Measurements from ENCODE around the gene TMED10.

The TMED10 gene

GRCh38 chr14:75109877-75110276, 66.5 kb downstream of the TMED10 start:
- no peak overlapping the region for H3K27ac Mint-ChIP-seq
- peaks cover 24% of the 10 kb centered on the region for H3K36me3 Mint-ChIP-seq
- H3K9me3 Mint-ChIP-seq (ENCODE audit: low read depth), result no peaks in the 10 kb centered on the region
- H3K4me3 Mint-ChIP-seq, result no peak overlapping the region
- no peaks in the 10 kb centered on the region for H3K27me3 Mint-ChIP-seq
- peaks cover 14% of the 10 kb centered on the region for H3K4me1 Mint-ChIP-seq (ENCODE audit: low read depth)

GRCh38 chr14:75107186-75107585, 69.2 kb downstream of the TMED10 start:
- H3K4me3 Mint-ChIP-seq, result no peak overlapping the region
- H3K9me3 Mint-ChIP-seq (ENCODE audit: low read depth), result no peaks in the 10 kb centered on the region
- no peak overlapping the region for H3K27ac Mint-ChIP-seq
- H3K27me3 Mint-ChIP-seq, result no peaks in the 10 kb centered on the region
- H3K36me3 Mint-ChIP-seq, result peaks cover 17% of the 10 kb centered on the region
- peaks cover 2% of the 10 kb centered on the region for H3K4me1 Mint-ChIP-seq (ENCODE audit: low read depth)

- Mint-ChIP-seq H3K4me3 (no peak overlapping the region), H3K27ac (peak overlapping the region; percentile 5), H3K36me3 (peaks cover 7% of the 10 kb centered on the region), H3K27me3 (no peaks in the 10 kb centered on the region), H3K4me1 (ENCODE audit: low read depth) (no peaks in the 10 kb centered on the region), H3K9me3 (ENCODE audit: low read depth) (no peaks in the 10 kb centered on the region)
These were observed 74.9 kb downstream of the TMED10 start for GRCh38 chr14:75101491-75101890.

- no peaks in the 10 kb centered on the region for H3K9me3 Mint-ChIP-seq (ENCODE audit: low read depth)
- H3K36me3 Mint-ChIP-seq, result peaks cover 6% of the 10 kb centered on the region
- H3K4me1 Mint-ChIP-seq (ENCODE audit: low read depth), result no peaks in the 10 kb centered on the region
- H3K4me3 Mint-ChIP-seq, result no peak overlapping the region
- no peak overlapping the region for H3K27ac Mint-ChIP-seq
- no peaks in the 10 kb centered on the region for H3K27me3 Mint-ChIP-seq
These were observed 77.7 kb downstream of the TMED10 start for GRCh38 chr14:75098682-75099081.

GRCh38 chr14:75098212-75098611, 78.2 kb downstream of the TMED10 start:
- Mint-ChIP-seq H3K4me1 (ENCODE audit: low read depth) (no peaks in the 10 kb centered on the region), H3K4me3 (no peak overlapping the region), H3K9me3 (ENCODE audit: low read depth) (no peaks in the 10 kb centered on the region), H3K27ac (no peak overlapping the region), H3K27me3 (no peaks in the 10 kb centered on the region), H3K36me3 (peaks cover 6% of the 10 kb centered on the region)

GRCh38 chr14:75096959-75097358, 79.5 kb downstream of the TMED10 start:
- H3K36me3 Mint-ChIP-seq, result peaks cover 6% of the 10 kb centered on the region
- no peak overlapping the region for H3K27ac Mint-ChIP-seq

GRCh38 chr14:75095690-75096089, 80.7 kb downstream of the TMED10 start:
- Mint-ChIP-seq H3K36me3 (peaks cover 5% of the 10 kb centered on the region), H3K4me3 (no peak overlapping the region), H3K9me3 (ENCODE audit: low read depth) (no peaks in the 10 kb centered on the region), H3K27ac (no peak overlapping the region), H3K4me1 (ENCODE audit: low read depth) (no peaks in the 10 kb centered on the region), H3K27me3 (no peaks in the 10 kb centered on the region)

More at GRCh38 chr14:75096959-75097358, 79.5 kb downstream of the TMED10 start:
- Mint-ChIP-seq H3K27me3 (no peaks in the 10 kb centered on the region), H3K4me3 (no peak overlapping the region), H3K4me1 (ENCODE audit: low read depth) (no peaks in the 10 kb centered on the region), H3K9me3 (ENCODE audit: low read depth) (no peaks in the 10 kb centered on the region)

- Mint-ChIP-seq H3K27ac (no peak overlapping the region), H3K4me1 (ENCODE audit: low read depth) (no peaks in the 10 kb centered on the region), H3K4me3 (no peak overlapping the region), H3K9me3 (ENCODE audit: low read depth) (no peaks in the 10 kb centered on the region), H3K36me3 (peaks cover 5% of the 10 kb centered on the region), H3K27me3 (no peaks in the 10 kb centered on the region)
These were observed 81.5 kb downstream of the TMED10 start for GRCh38 chr14:75094896-75095295.

GRCh38 chr14:75092698-75093097, 83.7 kb downstream of the TMED10 start:
- H3K27me3 Mint-ChIP-seq, result no peaks in the 10 kb centered on the region
- H3K9me3 Mint-ChIP-seq (ENCODE audit: low read depth), result no peaks in the 10 kb centered on the region
- H3K27ac Mint-ChIP-seq, result no peak overlapping the region
- no peak overlapping the region for H3K4me3 Mint-ChIP-seq
- peaks cover 5% of the 10 kb centered on the region for H3K36me3 Mint-ChIP-seq
- no peaks in the 10 kb centered on the region for H3K4me1 Mint-ChIP-seq (ENCODE audit: low read depth)

GRCh38 chr14:75091251-75091650, 85.2 kb downstream of the TMED10 start:
- Mint-ChIP-seq H3K27me3 (no peaks in the 10 kb centered on the region), H3K36me3 (peaks cover 2% of the 10 kb centered on the region), H3K4me3 (no peak overlapping the region), H3K4me1 (ENCODE audit: low read depth) (no peaks in the 10 kb centered on the region), H3K9me3 (ENCODE audit: low read depth) (no peaks in the 10 kb centered on the region), H3K27ac (no peak overlapping the region)

GRCh38 chr14:75090353-75090752, 86.1 kb downstream of the TMED10 start:
- Mint-ChIP-seq H3K4me1 (ENCODE audit: low read depth) (no peaks in the 10 kb centered on the region), H3K27ac (no peak overlapping the region), H3K36me3 (peaks cover 4% of the 10 kb centered on the region), H3K27me3 (no peaks in the 10 kb centered on the region), H3K9me3 (ENCODE audit: low read depth) (no peaks in the 10 kb centered on the region), H3K4me3 (no peak overlapping the region)

- peaks cover 5% of the 10 kb centered on the region for H3K36me3 Mint-ChIP-seq
- H3K4me3 Mint-ChIP-seq, result no peak overlapping the region
- no peaks in the 10 kb centered on the region for H3K27me3 Mint-ChIP-seq
- no peak overlapping the region for H3K27ac Mint-ChIP-seq
- H3K4me1 Mint-ChIP-seq (ENCODE audit: low read depth), result no peaks in the 10 kb centered on the region
- H3K9me3 Mint-ChIP-seq (ENCODE audit: low read depth), result no peaks in the 10 kb centered on the region
These were observed 87.6 kb downstream of the TMED10 start for GRCh38 chr14:75088566-75089373.

- Mint-ChIP-seq H3K4me1 (ENCODE audit: low read depth) (no peaks in the 10 kb centered on the region), H3K27me3 (no peaks in the 10 kb centered on the region), H3K4me3 (no peak overlapping the region), H3K36me3 (peaks cover 5% of the 10 kb centered on the region), H3K9me3 (ENCODE audit: low read depth) (no peaks in the 10 kb centered on the region), H3K27ac (no peak overlapping the region)
These were observed 88.3 kb downstream of the TMED10 start for GRCh38 chr14:75088153-75088552.

GRCh38 chr14:75084513-75084912, 91.9 kb downstream of the TMED10 start:
- Mint-ChIP-seq H3K4me1 (ENCODE audit: low read depth) (no peaks in the 10 kb centered on the region), H3K36me3 (peaks cover 6% of the 10 kb centered on the region), H3K27ac (no peak overlapping the region), H3K9me3 (ENCODE audit: low read depth) (no peaks in the 10 kb centered on the region), H3K27me3 (no peaks in the 10 kb centered on the region), H3K4me3 (no peak overlapping the region)

- no peaks in the 10 kb centered on the region for H3K4me1 Mint-ChIP-seq (ENCODE audit: low read depth)
- no peak overlapping the region for H3K4me3 Mint-ChIP-seq
- no peaks in the 10 kb centered on the region for H3K9me3 Mint-ChIP-seq (ENCODE audit: low read depth)
- peaks cover 6% of the 10 kb centered on the region for H3K36me3 Mint-ChIP-seq
- peak overlapping the region; percentile 48 for H3K27ac Mint-ChIP-seq
- no peaks in the 10 kb centered on the region for H3K27me3 Mint-ChIP-seq
These were observed 93.1 kb downstream of the TMED10 start for GRCh38 chr14:75083271-75083670.

- Mint-ChIP-seq H3K4me3 (no peak overlapping the region), H3K27ac (no peak overlapping the region), H3K4me1 (ENCODE audit: low read depth) (no peaks in the 10 kb centered on the region), H3K36me3 (peaks cover 6% of the 10 kb centered on the region), H3K27me3 (no peaks in the 10 kb centered on the region), H3K9me3 (ENCODE audit: low read depth) (no peaks in the 10 kb centered on the region)
These were observed 94.7 kb downstream of the TMED10 start for GRCh38 chr14:75081660-75082229.

Measured in activated naive CD8-positive, alpha-beta T cell (primary cell).